GM18868 (cell line): ENCODE measurements around the gene TSPO2.
A peak's percentile ranks its signal among the peaks of the same experiment; 100 is the strongest.

ENCODE experiments used
- ATAC-seq: cut with Tn5 transposase; IDR thresholded peaks from one replicate; pipeline ENCODE4 v1.9.1; 2021; ENCODE audit warnings: mild to moderate bottlenecking, moderate library complexity; ENCODE audit not compliant: unreplicated experiment

TSPO2 gene

DNA sequence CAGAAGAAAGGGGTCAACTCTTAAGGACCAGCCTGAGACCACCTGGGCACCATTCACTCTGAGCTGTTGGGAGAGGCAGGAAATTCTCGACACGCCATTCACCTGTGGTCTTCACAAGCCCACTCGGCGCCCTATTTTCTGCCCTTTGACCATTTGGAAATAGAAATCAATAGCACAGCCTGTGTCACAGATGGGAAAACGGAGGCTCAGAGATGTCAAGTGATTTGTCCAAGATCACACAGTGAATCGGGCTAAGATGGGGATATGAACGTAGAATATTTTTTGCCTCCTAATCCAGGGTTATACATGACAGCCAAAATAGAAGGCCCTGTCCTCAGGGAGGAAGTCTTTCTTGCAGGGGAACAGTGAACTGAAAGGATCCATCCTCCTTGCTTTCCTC is 7.7 kb downstream of the TSPO2 start:
- ATAC-seq, result no peak

DNA sequence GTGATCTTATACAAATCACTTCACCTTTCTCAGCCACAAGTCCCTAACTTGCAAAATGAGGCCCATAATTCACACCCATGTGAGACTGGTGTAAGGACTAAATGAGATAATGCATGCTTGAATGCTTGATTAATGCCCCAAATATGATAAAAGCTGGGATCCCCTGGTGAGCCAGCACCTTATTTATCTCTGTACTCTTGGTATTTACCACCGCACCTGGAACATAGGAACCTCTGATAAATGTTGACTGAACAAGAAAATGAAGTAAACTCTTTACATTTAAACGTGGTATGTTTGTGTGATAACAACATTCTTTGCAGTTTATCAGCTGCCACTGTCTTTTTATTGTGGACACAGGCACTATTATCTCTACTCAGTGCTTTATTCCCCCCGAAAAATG is 8.3 kb downstream of the TSPO2 start:
- no peak for ATAC-seq

DNA sequence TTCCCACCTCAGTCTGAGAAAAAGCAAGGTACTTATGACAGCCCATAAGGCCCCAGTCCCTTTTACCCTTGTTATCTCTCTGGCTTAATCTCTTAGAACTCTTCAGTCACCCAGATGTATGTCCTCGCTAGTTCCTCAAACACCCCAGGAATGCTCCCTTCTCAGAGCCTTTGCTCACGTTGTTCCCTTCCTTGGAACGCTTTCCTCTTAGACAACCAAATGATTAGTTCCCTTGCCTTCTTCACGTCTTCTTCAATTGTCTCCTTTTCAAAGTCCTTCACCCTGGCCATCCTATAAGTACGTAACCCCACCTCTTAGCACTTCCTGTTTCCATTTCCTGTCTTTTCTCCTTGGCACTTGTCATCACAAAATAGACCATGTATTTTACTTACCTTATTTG is 9.6 kb downstream of the TSPO2 start:
- ATAC-seq, result no peak

DNA sequence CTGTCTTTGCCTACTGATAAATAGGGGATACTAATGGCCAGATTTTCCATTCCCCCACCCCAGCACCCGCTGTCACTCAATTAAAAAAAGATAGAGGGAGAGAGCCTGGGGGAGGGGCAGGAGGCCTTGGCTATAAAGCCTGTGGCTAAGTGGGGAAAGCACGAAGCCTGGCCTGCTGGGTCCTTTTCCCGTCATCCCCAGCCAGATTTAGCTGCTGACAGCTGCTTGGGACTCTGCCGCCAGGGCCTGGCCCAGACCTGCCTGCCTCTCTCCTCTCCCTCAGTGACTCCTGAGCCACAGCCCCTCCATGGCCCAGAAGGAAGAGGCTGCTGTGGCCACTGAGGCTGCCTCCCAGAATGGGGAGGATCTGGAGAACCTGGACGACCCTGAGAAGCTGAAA is 10.8 kb downstream of the TSPO2 start, which contains the start of gene APOBEC2:
TSS of gene APOBEC2 (plus strand) at position 162 of the 400 bp plus-strand sequence. CDS start at position 308, 146 bp downstream.
- no peak for ATAC-seq

DNA sequence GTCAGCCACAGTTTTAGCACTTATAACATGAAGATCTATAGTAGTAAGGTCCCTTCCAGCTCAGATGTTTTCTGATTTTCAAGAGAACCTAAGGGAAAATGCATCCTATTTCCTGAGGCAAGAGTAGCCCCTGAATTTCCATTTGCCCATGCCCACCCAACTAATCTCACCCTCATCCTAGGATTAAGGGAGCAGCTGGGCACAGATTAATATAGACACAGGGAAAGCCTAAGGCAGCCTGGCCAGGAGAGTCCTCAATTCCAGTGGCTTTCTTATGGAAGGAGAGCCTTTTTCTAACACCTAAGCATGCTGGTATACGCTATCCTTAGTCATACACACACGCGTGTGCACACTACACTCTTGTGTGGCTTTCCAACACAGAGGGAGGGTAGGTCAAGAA is 12.2 kb downstream of the TSPO2 start:
- ATAC-seq, result no peak

DNA sequence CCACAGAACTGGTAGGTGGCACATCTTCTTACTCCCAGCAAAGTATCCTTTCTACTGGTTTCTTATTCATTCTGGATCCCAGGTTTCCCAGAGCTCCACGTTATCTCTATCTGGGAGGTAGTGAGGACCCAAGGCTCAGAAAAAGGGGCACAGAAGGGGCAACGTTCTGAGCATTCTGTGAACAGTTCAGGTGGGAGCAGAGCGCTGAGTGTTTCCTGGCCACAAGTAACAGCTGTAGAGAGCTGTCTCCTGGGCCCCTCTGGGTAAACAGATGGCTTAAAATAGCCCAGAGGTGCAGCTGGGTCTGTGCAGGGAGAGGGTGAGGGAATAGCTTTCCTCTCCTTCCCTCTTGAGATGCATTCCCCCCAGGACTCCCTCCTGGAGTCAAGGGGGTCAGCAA is 12.9 kb downstream of the TSPO2 start:
- no peak for ATAC-seq

DNA sequence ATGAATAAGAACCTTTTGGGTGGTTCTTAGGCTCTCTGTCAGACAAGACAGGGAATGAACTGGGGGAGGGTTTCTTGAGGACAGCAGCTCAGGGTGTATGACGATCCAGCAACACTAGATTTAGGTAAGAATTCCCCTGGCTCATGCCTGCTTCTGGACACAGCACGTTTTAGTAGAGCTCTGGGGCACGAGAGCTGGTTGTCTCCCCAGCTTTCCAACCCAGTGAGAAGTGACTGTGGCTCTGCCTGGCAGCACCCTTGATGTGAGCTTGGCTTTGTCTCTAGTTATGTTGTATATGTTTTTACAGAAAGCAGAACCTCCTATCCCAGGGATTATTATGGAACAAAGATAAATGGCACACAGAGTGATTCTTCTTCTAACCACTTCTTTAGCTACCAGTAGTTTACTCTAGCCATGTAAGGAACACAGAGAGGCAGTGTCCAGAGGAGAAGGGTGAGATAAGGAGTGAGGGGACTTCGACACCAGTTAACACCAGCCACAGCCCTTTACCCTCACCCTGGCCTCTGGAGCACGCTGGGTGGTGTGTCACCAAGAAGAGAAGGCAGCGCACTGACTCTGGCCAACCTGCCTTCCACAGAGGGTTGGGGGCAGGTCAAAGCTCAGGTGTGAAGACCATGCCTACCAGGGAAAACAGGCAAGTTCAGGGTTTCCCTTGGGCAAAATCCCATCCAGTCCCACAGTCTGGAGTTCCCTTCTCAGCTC is 14.7 kb downstream of the TSPO2 start:
- ATAC-seq, result no peak

DNA sequence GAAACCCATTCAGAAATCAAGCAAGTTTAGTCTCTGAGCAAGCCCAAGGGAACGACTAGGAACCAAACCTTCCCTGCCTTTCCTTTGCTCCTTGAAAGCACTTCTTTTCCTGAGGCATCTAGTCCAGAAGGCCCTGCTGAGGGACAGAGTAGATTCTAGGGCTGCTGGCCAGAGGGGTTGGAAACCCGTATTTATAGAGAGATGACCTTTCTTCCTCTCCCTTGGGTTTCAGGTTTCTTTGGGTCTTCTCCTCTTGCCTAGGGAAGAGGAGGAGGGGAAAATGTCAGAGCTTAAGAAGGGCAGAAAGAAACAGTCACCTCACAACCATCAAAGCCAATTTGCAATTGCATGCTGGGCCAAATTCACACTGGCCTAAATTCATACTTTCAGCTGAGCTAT is 16.5 kb downstream of the TSPO2 start:
- no peak for ATAC-seq

DNA sequence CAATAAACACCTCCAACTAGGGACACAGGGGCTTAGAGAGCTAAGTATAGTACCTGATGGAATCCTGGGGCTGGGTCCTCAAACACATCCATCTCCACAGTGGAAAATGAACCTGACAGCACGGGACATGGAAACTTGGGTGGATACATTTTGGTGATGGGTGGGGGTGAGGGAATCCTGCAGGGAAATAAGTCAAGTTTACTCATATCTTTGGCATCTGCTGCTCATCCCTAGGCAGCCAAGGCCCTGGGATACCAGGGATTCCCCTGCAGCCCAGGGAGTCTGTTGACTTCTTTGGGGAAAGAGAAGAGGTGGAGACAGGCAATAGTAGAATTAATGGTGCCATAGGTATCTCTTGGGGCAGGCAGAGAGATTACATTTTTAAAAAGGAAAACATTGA is 17.3 kb downstream of the TSPO2 start:
- ATAC-seq, result no peak

DNA sequence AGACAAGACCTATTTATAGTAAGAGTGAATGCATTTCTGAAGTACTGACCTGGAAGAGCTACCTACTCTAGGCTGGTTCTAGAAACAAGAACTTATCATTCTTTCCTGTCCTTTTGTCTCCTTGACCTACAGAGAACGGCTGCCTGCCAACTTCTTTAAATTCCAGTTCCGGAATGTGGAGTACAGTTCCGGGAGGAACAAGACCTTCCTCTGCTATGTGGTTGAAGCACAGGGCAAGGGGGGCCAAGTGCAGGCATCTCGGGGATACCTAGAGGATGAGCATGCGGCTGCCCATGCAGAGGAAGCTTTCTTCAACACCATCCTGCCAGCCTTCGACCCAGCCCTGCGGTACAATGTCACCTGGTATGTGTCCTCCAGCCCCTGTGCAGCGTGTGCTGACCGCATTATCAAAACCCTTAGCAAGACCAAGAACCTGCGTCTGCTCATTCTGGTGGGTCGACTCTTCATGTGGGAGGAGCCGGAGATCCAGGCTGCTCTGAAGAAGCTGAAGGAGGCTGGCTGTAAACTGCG is 19.0 kb downstream of the TSPO2 start:
- ATAC-seq, result no peak

DNA sequence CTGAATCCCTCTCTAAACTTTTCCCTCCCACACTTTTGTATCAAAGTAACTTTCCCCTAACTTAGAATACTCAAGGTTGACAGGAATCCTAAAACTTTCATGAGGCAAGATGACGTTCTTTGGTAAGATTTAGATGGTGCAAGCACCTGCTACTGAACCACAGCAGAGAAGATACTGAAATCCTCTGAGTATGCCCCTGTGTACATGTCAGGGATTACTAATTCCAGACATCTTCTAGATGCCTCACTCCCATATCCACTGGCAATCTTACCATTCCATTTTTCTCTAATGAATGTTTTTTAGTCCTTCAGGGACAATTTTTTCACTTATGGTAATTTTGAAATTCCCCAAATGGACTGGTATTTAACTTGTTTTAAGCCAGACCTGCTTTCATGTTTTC is 19.8 kb downstream of the TSPO2 start:
- no peak for ATAC-seq

DNA sequence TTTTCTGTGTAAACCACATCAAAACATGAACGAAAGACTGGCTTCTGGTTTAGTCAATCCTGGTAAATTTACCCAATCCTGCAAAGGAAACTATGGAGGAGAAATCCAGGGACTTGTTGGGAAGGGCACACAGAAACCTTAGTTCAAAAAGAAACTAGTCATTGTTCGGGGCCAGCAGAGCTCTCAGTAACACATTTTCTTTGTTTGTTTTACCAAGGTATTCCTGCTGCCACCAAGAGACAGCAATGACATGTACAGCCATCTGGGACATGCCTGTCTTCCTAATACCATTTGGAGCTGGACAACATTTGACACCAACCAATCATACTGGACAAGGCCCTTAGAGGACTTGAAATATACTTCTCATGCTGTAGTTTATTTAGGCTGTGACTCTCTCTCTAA is 21.6 kb downstream of the TSPO2 start:
- no peak for ATAC-seq

DNA sequence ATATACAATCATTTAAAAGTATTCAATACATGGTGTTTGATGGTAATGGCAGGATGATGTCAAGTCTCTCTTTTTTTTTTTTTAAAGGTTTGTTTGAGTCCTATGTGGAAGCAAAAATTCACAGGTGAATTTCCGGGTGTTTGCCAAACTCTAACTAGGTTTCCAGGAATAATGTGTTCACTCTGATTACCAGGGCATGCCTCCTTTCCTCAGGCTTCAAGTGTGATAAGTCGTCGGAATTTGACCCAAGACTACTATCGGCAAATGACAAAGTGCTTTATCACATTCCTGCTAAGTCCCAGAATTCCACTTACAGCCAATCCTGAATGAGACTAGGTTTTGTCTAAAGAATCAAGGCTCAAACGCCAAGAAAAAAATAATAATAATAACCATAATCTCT is 22.6 kb downstream of the TSPO2 start:
- ATAC-seq, result no peak

DNA sequence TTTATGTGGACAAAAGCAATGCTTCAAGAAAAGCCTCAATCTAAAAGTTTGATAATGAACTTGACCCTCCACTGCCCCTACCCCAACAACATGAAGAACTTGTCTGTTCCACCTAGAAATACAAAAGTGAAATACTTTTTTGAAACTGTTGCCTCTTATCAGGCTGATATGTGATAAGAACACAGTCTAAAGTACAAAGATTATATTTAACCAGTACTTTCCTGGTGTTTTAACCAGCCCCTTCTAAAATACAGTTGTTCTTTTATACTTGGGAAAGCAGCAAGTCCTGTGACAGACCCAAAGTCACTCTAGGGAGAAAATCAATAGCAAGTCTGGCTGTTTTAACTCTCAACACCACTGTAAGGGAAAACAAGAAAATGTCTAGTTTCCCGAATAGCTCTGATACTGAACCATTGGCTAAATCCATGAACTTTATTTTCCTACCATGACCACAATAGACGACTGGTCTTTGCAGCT is 23.3 kb downstream of the TSPO2 start:
- no peak for ATAC-seq

DNA sequence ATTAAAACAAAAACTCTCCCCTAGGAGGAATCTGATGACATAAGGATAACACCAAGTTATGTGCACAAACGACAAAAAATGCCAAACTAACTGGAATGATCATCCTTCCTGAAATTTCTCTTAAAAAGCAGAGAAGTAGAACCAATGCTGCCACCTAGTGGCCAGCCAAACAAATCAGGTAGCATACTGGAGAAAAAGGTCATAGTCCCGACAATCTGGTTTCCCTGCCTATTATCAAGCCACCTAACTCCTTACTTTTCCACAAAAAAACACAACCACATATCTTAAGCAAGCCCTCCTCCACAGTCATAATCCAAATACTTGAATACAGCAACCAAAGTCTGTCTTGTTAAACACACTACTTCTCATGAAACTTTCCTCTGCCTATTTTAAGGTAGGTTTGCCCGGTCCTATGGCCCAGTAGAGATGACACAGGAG is 24.6 kb downstream of the TSPO2 start:
- ATAC-seq, result no peak

DNA sequence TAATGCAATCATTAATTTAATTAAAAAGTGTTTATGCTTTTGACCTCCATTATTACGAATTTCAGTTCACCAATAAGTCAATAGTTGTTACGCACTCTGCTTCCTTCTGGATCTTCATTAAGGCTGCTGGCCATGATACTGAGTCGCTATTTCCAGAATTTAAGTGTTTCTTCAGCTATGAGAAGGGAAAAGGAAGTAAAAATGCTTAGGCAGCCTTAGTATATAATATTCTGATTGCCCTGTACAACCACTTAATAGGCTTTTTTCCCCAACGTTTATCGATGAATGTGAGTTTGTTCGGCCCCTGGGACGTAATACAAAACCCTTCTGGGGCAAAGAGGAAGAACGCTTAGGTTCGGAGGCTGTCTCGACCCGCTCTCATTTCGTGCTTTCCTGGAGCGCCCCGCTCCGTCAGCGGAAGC is 29.2 kb downstream of the TSPO2 start:
- ATAC-seq, result no peak

DNA sequence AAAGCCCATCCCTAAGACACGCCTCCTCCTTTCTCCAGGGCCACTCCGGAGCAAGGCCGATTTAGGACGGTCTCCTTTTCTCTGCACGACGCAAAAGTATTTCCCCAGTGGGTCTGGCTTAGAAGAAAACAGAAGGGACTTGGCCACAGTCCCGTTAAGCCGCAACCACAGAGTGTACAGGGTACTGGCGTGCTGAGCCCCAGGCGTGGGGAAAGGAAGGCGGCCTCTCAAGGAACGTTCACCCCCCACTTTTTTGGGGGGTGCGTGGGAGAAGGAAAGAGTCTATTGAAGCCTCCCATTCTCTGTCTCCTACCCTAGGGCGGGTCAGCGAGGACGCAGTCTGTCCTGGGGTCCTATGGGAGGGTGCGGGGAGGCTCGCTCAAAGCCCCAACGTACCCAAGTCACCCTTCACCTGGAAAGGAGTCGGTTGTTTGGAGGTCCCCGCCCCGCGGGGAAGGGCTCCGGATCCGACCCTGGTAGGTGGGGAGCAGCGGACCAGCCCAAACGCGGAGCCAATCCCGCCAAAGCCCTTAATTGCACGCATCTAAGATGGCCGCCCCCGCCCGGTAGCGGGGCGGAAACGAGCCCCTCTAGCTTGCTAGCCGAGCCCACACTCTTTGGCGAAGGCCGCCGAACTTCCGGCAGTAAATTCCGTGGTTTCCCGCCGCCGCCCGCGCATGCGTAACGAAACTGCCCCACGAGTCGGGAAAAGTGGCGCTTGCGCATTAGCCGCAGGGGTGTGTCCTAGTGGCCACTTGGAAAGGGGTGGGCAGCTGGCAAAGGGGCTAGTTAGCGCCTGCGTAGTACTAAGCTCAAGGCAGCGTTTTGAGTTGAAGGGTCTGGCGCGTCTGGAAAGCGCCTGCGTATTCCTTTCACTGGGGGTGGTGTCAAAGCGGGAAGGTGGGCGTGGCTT is 29.9 kb downstream of the TSPO2 start, which contains the start of gene OARD1:
TSS of gene OARD1 (minus strand) at position 434 of the 913 bp plus-strand sequence. CDS start 722 bp downstream, outside the sequence.
- ATAC-seq, result peak; percentile 63

DNA sequence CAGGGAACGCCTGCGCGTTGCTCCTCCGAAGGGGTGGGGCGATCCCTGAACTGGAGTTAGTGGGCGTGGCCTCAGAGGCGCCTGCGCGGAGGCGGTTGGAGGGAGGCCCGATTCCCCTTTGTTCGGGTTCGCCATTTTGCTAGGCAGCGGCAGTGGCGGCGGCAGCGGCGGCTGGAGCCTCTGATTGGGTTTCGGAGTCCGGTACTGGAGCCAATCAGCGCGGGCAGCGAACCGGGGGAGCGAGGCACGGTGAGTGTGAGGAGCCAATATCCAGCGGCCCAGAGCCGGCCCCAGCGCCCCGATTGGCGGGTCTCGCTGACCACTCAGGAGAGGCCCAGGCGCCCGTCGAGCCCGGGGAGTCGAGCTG is 30.6 kb downstream of the TSPO2 start, which contains the start of gene NFYA:
TSS of gene NFYA (plus strand) at position 139 of the 367 bp plus-strand sequence. CDS start 6,116 bp downstream, outside the sequence.
- ATAC-seq, result peak; percentile 62

DNA sequence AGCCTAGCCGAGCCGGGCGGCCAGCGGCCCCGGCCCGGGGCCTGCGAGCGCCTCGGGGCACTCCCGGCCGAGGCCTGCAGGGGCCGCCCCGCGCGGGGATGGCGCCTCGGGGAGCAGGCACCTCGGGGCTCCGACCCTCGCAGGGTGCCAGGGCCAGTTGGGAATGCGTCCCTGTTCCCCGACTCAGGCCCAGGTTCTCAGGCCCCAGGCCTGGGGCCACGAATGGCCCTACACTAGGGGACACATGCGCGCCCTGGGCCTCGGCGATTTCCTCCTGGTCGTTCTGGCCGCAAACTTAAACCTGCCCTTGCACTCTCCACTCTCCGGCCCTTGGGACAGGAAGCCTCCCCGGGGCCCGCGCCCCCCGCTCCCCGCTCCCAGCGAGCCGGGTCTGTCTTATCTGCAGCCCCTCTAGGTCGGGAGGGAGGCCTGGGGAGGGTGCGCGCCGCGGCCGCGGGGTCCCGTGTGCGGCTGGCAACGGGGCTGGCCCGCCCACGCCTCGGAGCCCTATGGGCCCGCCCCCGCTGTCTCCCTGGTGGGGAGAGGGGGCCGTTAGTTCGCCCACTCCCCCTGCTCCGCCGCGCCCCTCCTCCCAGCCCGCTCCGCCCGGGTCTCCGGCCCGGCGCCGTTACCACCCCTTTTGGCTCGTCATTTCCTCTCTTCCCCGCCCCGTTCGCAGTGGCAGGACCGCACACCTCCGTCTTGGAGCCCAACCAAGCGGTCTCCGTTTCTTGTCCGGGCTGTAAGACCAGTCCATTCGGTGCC is 31.1 kb downstream of the TSPO2 start:
- peak; percentile 33 for ATAC-seq

DNA sequence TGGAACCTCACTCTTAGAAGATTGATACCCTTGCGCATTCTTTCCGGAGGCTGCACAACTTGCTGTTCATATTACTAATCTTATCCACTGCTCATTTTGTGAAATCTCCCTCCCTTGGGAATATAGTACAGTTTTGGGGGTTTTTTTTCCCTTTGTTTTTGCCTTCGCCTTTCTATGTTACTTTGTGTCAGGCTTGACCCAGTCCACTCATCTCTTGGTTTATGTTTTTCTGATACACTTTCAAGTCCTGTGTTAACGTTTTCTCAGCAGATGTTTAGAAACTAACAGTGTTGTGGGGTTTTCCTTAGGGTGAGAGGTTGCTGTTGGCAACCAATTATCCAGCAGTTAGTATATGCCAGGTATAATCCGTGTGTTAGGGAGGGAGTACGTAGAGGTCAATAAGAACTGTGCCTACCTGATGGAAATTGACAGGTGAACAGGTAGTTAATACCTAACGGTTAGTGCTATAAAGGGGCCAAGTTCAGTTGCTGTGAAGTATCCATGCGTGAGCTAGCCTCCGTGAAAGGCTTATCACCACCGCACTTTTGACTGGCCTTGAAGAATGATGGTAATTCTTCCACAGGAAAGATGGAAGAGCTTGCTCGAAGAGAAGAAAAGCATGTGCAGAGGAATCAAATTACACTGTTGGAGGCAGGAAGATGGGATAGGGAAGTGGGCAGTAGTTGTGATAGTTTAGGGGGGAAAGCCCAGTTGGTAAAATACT is 31.9 kb downstream of the TSPO2 start:
- no peak for ATAC-seq
